Fibroblast of skin of left quadriceps (primary cell): Measurements from ENCODE around the gene SAP30L.

Experiments
- DNase-seq, 2 experiments: peaks; one replicate each; pipeline ENCODE4 v3.0.0-alpha.2; 2013; ENCODE audit warnings: low read depth in 2 of 2

Gene SAP30L

GRCh38 chr5:154465169-154465568 lies 19.4 kb downstream of the SAP30L start:
- no peak for DNase-seq

- DNase-seq = no peak
Measured at GRCh38 chr5:154466147-154466546, 20.4 kb downstream of the SAP30L start.

DNA sequence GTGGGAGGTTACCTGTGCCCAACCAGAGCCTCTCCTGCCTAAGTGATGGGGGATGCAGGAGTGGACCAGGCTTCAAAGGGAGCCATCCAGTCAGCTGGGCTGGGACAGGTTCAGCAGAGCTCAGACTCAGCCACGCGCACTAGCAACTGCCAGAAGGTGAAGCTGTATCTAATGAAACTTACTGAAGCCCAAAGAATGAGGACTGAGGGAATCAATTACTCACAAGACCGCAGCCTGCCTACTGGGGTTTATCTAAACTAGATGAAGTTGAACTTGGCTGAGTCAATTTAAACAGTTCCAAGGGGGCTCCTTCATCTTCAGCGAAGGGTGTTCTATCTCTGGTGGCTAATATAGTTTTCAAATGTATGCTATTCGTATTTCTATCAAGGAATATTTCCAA lies 20.9 kb downstream of the SAP30L start:
- no peak for DNase-seq

DNA sequence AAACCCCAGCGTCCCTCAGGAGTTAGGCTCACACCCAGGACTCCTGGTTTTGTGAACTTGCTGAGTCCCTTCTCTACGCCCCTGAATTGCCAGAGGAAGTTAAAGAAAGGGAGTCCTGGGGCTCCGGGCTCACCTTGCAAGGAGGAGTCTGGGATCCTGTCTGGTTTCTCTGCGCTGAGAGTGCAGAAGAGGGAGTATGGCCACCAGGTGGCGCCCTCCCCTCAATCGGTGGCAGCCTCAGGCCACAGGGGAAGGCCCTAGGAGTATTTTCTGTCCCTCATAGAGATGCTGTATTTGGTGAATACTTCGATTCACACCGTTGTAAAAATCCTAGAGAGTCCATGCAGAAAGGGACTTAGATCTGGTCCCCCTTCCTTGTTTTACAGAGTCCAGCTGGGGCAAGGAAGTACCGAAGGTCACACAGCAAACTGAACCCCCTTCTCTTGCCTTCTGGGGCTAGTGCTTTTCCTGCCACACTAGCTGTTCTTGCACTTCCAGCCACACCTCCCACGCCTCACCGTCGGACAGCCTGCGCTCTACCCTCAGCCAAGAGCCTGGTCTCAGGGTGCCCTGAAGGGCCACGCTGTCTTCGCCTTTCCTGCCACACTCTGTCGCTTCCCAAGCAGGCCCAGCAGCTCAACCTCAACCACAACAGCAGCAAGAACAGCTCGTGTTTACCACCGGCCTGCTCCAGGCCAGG lies 22.0 kb downstream of the SAP30L start:
- DNase-seq = peak in 1 of 2 experiments; percentile 29

DNA sequence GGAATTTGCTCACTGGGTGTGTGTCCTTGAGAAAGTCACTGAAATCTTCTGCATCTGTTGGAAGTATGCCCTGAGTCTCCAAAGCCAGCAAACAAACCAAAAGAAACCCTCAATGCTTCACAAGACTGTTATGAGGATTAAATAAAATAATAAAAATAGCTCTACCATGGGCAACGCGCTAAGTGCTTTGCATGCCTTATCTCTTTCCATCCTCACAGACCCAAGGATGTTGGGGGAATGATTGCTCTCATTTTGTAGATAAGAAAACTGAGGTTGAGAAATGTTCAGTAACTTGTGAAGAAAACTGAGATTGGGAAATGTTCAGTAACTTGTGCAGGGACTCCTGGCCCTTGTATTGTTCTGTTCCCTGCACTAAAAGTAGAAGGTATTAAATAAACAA lies 24.3 kb downstream of the SAP30L start:
- DNase-seq = no peak

DNA sequence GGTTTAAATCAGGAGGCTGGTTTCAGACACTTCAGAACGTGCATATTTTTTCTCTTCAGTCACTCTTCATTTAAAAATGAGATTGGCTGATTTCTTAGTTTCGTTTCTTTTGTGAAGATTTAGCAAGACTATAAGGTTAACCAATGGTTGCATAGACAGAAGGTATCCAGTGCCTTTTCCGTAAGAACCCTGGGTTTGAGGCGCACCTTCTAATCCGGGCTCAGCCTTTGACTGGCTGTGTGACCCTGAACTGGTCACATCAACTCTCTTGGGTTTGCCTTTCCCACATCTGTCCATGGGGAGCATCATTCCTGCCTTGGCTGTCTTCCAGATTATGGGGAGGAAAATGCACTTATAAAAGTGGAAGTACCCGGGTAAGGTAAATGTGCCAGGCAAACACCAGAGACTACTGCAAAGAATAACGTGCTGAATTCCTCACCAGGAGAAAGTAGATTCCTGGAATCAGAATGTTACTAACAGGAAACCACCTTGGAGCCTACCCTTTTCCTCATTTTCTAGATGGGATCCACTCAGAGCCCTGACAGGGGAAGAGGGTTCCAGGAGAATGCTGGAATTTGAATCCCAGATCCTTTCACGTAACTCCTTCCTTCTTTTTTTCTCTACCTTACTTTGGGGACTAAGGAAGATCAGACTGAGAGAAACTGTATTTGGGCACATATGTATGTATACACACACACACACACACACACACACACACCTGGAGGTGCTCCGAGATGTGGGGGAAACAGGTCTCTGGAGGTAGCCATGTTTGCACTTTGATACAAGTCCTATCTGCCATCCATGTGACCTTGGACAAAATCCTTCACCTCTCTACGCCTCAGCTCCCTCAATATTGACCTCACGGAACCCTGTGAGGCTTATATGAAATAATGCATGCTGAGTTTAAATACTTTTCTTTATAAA lies 25.4 kb downstream of the SAP30L start:
- DNase-seq = no peak

- DNase-seq = no peak
Measured at GRCh38 chr5:154472871-154473580, 27.2 kb downstream of the SAP30L start.

DNA sequence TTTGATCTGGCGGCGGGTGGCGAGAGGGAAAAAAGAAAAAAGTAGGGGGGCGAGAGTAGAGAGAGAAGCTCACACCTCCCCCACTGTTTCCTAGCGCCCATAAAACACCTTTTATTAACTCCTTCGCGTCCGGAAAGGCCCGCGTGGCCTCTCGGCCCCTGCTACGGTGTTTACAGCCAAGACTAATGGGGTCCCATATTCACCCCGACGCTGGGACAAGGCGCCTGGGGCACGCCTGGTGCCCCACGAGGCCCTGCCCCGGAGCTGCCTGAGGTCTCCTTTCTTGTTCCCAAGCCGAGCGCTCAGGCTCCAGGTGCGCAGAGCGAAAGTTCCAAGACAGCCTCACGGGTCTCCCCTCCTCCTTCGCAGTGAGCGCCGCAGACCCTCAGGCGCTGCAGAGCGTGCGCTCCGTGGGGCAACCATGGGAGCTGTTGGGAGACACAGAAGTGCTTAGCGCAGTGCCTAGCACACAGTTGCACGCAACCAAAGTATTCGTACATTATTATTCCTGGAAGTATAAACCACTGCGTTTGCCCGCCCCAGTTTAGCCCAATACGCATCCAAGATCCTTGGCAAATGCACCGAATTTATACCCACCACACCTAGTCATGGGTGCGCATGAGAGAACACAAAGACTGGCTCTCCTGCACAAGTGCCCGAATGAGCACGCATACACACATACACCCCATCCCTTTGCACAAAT lies 27.9 kb downstream of the SAP30L start:
- no peak for DNase-seq

DNA sequence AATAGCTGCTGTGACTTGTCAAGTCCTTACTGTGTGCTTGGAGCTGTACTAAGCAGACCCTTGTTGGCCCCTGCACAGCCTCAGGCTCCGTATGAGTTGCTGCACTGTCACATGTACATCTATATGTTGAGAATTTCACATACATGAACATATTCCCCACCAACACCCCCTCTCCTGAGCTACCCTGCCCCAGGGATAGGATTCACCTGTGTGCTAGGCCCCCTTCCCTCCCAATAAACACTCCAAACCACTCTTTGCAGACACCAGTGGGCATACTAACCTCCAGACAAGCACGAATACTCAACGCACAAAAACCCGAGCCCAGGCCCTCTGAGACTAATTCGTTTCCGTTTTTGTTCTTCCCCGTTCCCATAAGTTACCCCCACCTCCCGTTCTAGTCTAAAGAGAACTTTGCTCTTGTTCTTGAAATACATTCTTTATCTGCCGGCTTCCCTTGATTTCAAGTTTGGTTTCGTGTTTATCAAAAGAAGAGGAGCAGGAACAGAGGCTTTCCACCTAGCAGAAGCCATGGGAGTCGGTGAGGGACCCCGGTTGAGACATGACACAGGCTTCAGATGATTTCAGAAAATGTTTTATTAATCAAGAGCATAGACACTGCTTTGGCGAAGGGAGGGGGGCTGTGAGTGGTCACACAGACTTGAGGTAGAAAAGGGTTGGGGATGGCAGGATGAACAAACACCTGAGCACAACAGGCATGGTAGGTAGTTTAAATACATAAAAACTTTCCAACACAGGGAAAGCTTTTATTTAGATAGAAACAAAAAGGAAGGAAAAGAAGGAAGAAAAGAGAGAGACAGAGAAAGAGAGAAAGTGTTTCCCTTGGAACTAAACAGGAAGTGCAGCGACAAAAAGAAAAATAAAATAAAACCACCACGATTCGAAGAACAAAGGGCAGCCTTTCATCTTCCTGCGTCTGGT lies 28.9 kb downstream of the SAP30L start:
- no peak for DNase-seq

DNA sequence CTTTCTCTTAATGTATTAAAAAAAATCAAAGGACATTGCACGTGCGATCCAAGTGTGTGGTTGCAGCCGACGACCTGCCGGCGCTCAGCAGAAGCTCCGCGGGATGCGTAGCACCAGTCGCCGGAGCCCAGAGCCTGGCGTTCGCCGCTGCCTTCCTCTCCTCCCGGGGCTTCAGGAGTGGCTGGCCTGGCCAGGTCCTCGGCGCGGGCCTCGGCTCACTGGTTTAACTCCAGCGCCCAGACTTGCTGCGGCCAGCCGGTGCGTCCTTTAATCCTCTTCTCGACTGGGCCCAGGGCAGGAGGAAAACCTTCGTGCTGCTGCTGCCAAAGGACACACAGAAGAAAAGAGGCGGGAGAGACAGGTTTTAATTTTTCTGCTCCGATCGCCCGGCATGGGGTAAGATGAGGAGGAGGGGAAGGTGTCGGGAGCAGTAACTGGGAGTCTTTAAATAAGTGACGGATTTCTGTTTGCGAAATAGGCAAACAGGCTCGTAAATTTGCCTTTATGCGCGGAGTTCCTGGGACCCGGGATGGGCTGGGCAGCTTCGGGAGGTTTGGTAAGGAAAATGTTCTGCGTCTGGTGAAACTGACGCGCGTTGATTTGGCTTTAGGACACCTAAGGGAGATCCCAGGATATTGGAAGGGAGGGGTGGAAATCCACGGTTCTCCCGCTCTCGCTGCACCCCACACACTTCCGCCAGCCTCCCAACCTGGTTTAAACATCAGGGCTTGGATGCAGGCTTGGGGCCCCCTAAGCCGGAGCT lies 30.0 kb downstream of the SAP30L start:
- DNase-seq = no peak

DNA sequence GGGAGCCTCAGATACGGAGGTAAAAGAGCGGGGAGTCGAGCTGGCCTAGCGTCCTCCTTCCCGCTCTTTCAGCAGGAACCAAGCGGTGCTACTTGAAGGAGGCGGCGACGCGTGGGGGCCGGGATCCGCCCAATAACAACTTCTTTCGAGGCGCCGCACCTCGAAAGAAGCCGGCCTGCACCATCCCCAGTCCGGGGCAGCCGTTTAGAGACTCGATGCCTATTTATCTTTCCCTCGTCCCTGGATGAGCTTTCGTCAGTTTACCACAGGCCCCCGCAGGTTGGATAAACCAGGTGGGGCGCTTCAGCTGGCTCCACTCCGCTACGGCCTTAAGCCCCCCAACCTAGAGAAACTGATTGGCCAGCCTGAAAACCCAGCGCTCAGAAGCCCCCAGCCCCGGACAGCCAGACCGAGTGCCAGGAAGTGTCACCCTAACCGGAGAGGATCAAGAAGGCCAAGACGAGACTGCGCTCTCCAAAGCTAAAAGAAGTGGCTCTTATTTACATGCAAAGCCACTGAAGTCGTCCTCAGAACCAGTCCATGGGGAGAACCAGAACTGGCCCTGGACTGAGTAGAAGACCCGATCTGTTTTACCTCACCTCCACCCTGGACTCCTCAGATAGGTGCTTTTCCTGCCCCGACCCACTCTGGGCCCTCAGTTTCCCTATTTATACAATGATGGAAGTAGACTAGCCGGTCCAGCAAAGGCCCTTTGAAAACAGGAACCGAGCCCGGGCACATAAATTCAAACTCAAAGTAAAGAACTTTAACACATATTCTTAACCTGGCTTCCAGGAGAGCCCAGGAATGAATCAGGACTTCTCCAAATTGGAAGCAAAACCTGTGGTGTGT lies 30.8 kb downstream of the SAP30L start:
- DNase-seq = no peak

DNA sequence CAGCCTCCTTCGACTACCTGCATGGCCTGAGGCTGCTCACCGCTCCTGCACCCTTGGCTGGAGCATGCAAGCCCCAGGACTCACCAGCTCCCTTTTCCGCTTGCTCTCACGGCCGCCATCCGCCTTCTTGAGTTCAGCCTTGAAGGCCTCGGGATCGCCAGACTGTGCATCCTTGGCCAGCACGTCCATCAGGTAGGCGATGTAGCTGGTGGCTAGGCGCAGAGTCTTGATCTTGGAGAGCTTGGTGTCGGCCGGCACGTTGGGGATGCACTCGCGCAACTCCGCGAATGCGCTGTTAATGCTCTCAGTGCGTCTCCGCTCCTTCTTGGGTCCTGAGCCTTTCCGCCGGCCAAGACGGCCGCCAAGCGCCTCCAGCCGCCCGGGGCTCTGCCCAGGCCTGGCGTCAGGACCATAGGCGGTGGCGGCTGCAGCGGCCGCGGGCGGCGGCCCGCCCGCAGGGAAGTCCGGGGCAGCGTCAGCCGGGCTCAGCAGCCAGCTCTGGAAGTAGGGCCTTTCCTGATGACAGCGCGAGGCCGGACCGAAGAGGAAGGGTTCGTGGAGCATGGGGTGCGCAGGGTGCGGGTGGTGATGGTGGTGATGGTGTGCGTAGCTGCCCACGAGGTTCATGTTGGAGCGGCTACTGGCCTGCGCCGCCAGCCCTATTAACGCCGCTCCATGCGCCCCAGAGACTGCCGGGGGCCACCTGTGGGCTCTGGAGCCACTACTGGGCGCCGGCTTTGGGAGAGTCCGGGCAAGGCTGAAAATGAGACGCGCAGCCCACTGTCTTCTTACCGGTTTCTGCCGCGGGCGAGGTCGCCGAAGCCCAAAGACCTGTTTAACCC lies 31.8 kb downstream of the SAP30L start:
- no peak for DNase-seq

- no peak for DNase-seq
Measured at GRCh38 chr5:154478224-154478565, 32.4 kb downstream of the SAP30L start, which contains the start of gene HAND1. HAND1 (minus strand) TSS chr5:154478227; CDS start chr5:154478008, 219 bp downstream.

- no peak for DNase-seq
Measured at GRCh38 chr5:154478752-154479159, 33.0 kb downstream of the SAP30L start.

- DNase-seq = no peak
Measured at GRCh38 chr5:154479160-154479943, 33.6 kb downstream of the SAP30L start.

GRCh38 chr5:154479944-154480750 lies 34.4 kb downstream of the SAP30L start:
- no peak for DNase-seq
